ENCODE measurements around the gene SHROOM3.

The SHROOM3 gene

DNA sequence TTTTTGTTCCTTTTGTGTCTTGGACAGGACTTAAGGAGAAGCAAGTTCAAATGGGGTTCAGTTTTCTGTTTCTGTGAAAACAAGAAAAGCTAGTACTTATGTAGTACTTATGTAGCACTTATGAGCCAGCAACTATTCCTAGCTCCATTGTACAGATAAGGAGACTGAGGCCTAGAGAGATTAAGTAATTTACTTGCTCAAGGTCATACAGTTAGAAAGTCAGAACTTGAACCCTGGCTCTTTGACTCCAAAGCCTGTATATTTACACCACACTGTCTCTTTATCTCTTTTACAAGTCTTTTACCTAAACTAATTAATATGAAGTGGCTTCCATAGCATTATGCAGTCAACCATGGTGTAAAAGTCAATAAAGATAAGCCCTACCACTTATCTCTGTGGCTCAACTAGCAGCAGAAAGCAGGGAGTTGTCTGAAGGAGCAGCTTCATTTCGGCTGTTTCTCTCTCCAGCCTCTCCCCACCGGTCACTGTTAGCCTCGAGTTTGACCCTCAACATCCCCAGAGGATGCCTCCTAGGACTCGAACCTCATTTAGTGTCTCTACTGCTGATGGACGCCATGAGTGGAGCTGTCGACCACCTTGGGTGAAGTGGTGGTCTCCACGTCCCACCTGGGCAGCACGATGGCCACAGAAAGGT lies 209.9 kb downstream of the SHROOM3 start:
- TF ChIP-seq, protein P1, sequence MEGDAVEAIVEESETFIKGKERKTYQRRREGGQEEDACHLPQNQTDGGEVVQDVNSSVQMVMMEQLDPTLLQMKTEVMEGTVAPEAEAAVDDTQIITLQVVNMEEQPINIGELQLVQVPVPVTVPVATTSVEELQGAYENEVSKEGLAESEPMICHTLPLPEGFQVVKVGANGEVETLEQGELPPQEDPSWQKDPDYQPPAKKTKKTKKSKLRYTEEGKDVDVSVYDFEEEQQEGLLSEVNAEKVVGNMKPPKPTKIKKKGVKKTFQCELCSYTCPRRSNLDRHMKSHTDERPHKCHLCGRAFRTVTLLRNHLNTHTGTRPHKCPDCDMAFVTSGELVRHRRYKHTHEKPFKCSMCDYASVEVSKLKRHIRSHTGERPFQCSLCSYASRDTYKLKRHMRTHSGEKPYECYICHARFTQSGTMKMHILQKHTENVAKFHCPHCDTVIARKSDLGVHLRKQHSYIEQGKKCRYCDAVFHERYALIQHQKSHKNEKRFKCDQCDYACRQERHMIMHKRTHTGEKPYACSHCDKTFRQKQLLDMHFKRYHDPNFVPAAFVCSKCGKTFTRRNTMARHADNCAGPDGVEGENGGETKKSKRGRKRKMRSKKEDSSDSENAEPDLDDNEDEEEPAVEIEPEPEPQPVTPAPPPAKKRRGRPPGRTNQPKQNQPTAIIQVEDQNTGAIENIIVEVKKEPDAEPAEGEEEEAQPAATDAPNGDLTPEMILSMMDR (conservative IDR thresholded peaks at IDR 0.05; ENCODE audit: low read depth, low read length), result no peak
- DNase-seq (ENCODE audit: low read depth), result no peak
- H3K4me3 ChIP-seq (ENCODE audit: low read depth, low read length), result no peak overlapping the region

DNA sequence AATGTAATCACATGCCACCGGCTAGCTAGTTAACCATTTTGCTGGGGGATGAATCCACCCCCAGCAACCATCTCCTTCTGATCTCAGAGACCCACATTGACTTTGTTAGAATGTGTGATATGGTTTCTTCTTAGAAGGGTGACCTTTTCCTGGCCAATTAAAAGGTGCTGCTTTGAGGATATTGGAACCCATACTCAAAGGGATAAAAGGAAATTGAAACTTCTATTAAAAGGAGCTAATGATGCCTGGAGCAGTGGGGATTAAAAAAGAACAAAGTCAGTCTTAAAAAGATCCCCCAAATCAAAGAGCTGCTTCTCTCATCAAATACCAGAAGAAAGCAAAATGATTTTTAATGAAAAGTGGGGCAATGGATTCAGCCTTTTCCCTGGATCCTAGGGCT lies 214.1 kb downstream of the SHROOM3 start:
- no peak overlapping the region for H3K4me3 ChIP-seq (ENCODE audit: low read depth, low read length)
- TF ChIP-seq, protein P1 (conservative IDR thresholded peaks at IDR 0.05; ENCODE audit: low read depth, low read length), result no peak
- no peak for DNase-seq (ENCODE audit: low read depth)

DNA sequence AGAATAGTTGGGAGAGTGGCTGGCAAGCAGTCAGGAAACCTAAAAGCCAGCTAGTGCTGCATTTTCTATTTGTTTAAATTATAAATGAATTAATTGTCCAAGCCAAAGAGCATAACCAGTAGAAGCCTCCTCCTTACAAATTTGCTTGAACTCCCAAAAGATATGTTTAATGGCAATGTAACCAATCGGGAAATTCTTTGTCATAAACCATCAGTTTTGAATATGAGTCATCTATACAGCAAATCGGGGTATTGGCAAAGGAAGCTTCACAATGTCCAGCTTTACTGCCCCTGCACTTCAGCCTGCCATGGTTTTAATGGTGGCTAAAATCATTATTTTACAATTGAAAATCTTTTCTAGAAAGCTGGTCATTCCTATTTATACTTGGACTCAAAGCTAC lies 216.6 kb downstream of the SHROOM3 start:
- DNase-seq (ENCODE audit: low read depth), result no peak
- H3K4me3 ChIP-seq (ENCODE audit: low read depth, low read length), result no peak overlapping the region
- TF ChIP-seq, protein P1 (conservative IDR thresholded peaks at IDR 0.05; ENCODE audit: low read depth, low read length), result no peak

DNA sequence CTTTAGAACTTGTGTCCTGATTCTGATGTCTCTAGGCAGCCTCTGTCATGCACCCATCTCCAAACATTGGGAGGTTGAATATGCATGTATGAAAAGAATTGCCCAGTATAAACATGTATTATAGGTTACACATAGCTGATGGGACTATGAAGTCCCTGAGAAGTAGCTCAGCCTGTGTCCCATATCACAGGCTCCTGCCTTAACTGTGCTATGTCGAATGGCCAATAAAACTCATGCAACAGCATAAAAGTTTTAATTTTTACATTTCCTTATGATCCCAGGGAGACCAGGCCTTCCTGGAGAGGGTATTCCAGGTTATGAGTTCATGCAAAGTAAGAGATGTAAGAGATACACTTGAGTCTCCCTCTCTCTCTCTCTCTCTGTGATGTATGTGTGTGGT lies 217.4 kb downstream of the SHROOM3 start:
- DNase-seq (ENCODE audit: low read depth), result no peak
- TF ChIP-seq, protein P1 (conservative IDR thresholded peaks at IDR 0.05; ENCODE audit: low read depth, low read length), result no peak
- H3K4me3 ChIP-seq (ENCODE audit: low read depth, low read length), result no peak overlapping the region

GRCh38 chr4:76654084-76654483 lies 219.1 kb downstream of the SHROOM3 start:
- TF ChIP-seq, protein P1 (conservative IDR thresholded peaks at IDR 0.05; ENCODE audit: low read depth, low read length), result no peak
- H3K4me3 ChIP-seq (ENCODE audit: low read depth, low read length), result no peak overlapping the region
- no peak for DNase-seq (ENCODE audit: low read depth)

DNA sequence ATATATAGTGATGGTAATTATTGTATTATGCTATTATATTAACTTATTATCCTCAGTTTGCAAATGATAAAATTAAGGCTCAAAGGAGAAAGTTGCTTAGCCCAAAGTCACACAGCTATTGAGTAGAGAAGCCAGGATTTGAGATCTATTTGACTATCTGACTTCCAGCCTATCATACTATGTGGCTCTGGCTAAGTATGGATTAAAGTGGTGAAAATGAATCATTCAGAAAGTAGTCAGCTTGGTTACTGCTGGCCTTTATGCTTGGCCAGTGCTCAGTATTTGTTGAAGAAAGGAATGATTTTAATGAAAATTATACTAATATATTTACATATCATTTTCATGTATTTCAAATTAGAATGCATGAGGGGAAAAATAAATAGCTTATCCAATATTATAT lies 219.8 kb downstream of the SHROOM3 start:
- H3K4me3 ChIP-seq (ENCODE audit: low read depth, low read length), result no peak overlapping the region
- TF ChIP-seq, protein P1 (conservative IDR thresholded peaks at IDR 0.05; ENCODE audit: low read depth, low read length), result no peak
- DNase-seq (ENCODE audit: low read depth), result no peak
